ENCODE measurements around the gene ALK. TPM values are rescaled to one million over a fixed set of nuclear protein-coding genes. Genes with fewer than 3 reads are reported as not detected.

ALK gene
- total and polyA plus RNA-seq, 2 experiments from 2014 or later: 0.35 TPM; not detected in 1

GRCh38 chr2:29186817-29187216, 734.6 kb downstream of the ALK start (continued):
- TF ChIP-seq ZNF462 (CRISPR knock-in tag; IDR thresholded peaks at IDR 0.05) (no peak), JUNB (IDR thresholded peaks at IDR 0.05; ENCODE audit: unreplicated experiment) (no peak), REST (IDR thresholded peaks at IDR 0.05; ENCODE audit: unreplicated experiment) (no peak), EZH2phosphoT487 (IDR thresholded peaks at IDR 0.05; ENCODE audit: unreplicated experiment) (no peak), CTCF (conservative IDR thresholded peaks at IDR 0.05; ENCODE audit: low read depth in 2 of 2) (no peak)
